Placental epithelial cell (primary cell): ENCODE data around the gene TERC. TPM values are rescaled to one million over a fixed set of nuclear protein-coding genes. Genes with fewer than 3 reads are reported as not detected.

ENCODE experiments used
- small RNA-seq: library from RNA; depleted of rRNA; stranded (forward); fragments of <200 nt; gene quantifications from one replicate; pipeline ENCODE3, GENCODE V24; 2012
- total RNA-seq: library from RNA; depleted of rRNA; stranded (reverse); fragments of >200 nt; gene quantifications from 2 replicates; pipeline ENCODE4 v1.2.3, GENCODE V29; 2012

Gene TERC
- total RNA-seq: 334 and 374 TPM in 2 replicates

DNA sequence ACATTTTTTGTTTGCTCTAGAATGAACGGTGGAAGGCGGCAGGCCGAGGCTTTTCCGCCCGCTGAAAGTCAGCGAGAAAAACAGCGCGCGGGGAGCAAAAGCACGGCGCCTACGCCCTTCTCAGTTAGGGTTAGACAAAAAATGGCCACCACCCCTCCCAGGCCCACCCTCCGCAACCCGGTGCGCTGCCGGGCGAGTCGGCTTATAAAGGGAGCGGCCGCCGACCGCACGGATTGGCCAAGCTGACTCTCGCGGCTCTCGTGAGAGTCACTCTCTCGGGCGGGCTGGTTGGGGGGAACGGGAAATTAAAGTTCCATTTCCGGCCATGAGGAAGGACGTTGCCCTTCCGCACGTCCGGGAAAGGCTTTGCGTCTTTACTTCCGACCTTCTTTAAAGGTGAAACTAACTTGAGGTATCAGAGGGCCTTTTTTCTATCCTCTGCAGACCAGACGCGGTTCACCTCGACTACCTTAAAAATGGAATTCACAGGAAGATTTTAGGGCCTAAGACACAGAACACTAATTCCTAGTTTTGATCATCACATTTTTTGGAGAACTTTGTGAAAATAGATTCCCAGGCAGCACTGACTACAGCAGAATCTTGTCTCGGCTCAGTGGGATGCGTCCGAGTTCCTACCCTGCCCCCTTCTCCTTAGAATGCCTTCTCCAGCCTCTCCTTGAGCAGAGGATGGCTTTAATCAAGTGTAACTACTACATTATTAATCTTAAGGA is at the start of gene TERC:
TERC (minus strand) TSS at position 179 of the 731 bp plus-strand sequence.

DNA sequence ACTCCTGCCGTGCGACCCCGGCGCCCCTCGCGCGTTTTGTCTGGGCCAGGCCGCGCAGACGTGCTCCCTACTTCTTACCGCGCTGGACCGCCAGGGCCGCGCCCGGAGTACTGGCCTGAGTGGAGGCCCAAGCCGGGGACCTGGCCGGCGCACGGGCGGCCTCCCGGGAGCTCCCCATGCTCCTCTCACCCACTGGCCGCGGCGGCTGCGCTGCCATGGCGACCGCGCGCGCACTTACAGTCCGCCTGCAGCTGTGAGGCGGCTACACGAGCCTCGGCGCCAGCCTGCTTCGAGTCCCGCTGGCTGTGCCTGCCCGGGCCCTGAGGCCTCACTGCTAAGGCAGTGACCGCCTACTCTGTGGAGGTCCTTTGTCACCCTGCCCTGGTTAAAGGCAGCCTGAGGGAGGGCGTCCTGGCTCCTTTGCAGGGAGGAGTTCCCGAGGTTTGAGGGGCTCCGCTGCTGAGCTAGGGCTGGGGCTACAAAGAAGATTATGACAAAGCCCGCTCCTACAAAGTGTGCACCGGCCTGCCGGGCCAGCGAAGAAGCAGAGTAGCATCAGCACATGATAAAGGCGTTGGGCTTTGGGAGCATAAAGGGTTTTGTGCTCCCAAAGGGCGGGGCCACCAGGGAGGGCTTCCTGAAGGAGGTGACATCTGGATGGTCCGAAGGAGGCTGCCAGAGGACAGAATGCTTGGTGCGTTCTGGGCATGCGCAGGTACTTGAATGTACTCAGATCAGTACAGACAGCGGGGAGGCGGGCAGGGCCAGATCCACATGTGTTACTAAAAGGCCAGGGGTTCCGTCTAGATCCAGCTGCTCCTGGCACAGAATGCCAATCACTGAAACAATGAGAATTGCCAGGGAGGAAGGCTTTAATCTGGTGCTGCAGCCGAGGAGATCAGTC is 47.7 kb upstream of the TERC start, which contains the start of the genes LRRC34 and LRRIQ4:
LRRC34 (minus strand) TSS at position 573 of the 904 bp plus-strand sequence; CDS start at position 217, 356 bp downstream.
LRRIQ4 (plus strand) TSS at position 539 of the 904 bp plus-strand sequence. CDS start 9,052 bp downstream, outside the sequence.

DNA sequence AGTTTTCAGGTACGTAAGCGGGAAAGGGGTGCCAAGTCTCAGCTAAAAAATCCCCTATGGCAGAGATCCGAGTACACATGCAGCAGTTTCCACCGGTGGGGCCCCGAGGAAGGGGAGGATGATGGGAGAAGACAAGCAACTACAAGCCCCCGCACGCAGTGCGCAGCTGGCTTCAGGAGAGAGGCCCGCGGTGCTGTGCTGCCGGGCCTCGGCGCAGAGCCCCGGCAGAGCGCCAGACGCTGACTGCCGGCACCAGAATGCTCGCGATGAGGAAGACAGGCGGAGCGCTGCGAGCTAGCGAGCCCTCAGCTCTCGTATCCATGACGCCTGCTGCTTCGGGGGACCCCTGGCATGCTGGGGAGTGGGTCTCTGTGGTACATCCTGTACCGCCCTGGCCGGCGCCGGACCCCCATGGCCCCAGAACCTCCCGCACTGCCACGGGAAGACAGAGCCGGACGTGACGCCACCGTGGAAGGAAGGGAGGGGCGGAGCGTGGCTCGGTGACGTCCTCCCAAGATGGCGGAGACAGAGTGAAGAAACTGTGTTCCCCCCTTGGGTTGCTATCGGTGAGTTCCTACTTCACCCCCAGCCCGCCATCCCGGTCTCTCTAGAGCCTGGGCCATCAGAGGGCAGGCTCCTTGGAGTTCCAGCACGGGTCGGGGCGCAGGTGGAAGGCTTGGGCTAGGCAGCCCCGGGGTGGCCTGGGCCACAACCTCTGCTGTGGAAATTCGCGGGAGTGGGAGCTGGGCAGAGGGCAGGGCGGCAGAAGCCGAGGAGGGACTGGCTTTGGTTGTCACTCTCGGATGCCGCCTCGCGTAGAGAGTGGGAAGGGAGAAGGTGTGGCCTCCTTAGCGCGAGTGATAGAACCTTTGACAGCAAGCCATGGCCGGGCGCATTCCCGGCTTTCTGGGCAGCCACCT is 8.3 kb upstream of the TERC start, which contains the start of gene MYNN:
MYNN (plus strand) TSS at position 500 of the 920 bp plus-strand sequence. CDS start 900 bp downstream, outside the sequence.

DNA sequence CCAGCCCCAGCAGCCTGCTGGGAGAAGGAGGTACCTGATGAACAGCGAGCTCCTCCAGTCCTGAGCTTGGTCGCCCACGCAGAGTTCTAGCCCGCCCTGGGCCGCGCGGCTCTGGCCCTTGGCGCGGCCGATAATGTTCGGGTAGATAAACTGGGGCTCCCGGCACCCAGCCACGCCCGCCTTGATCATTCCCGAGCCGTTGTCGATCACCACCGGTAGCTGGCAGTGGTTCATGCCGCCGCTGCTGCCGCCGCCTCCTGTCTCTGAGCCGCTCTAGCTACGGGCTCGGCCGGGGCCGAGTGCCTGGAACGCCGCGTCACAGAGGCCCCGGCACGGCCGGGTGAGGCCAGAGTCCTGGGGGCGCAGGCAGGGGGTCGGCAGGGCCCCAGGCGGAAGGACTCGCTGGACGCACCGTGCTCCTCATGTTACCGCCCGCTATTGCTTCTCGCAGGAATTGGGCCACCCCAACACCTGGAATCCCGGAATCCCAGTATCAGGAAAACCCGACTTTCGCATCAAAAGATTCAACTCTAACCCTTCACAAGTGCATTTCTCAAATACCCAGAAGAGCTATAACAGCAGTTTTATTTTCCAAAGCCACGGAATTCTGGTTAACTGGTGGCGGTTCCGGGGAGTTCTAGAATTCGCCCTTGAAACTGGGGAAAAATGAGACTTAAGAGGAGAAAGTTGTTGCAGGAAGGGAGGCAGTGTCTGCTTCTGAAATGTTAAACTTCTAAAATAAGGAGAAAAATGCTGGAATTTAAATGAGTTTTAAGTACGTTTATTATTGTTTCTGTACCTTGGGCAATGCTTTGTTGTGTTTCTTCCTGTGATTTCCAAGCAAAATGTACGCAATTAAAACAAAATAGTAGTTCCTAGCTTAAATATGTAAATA is 4.7 kb upstream of the TERC start, which contains the start of gene ACTRT3:
ACTRT3 (minus strand) TSS at position 275 of the 895 bp plus-strand sequence; CDS start at position 234, 41 bp downstream.

Small RNAs within 50 kb of the gene (small RNA-seq; reads per million reads assigned to genes)
- gene RNU6-637P: not detected

Other genes with a start within 250 kb of the TERC start
- gene MECOM, start 101.3 kb downstream of the TERC start, total RNA-seq: not detected in 2 replicates
- 6.2 and 7.1 TPM in 2 replicates for gene ACTRT3, start 4.5 kb upstream of the TERC start, total RNA-seq
- gene MYNN, start 8.3 kb upstream of the TERC start, total RNA-seq: 19.6 and 23.9 TPM in 2 replicates
- under 0.01 TPM in 1 of 2 replicates, not detected in the other for gene LRRIQ4, start 47.8 kb upstream of the TERC start, total RNA-seq
- 2.4 and 3.1 TPM in 2 replicates for gene LRRC34, start 47.8 kb upstream of the TERC start, total RNA-seq
- not detected in 2 replicates for gene LRRC31, start 104.9 kb upstream of the TERC start, total RNA-seq
- not detected in 2 replicates for gene SAMD7, start 146.5 kb upstream of the TERC start, total RNA-seq
- 18.8 and 22.3 TPM in 2 replicates for gene SEC62, start 201.7 kb upstream of the TERC start, total RNA-seq